Ishikawa (cell line): Measurements from ENCODE around the gene KIF26B.

Experiments
- EP300 ChIP-seq: IDR thresholded peaks from 2 replicates; pipeline ENCODE4 v1.6.1; 2012; ENCODE audit warnings: borderline replicate concordance
- RAD21 ChIP-seq: IDR thresholded peaks from 2 replicates; pipeline ENCODE4 v1.6.1; 2012; ENCODE audit warnings: low read depth
- ZBTB7A ChIP-seq: IDR thresholded peaks from 2 replicates; pipeline ENCODE4 v1.6.1; 2012; ENCODE audit warnings: low read depth
- TF ChIP-seq, protein P1 (sequence below): IDR thresholded peaks from 2 replicates; pipeline ENCODE4 v1.6.1; 2012
- TF ChIP-seq, protein P2 (sequence below): IDR thresholded peaks from 2 replicates; pipeline ENCODE4 v1.6.1; 2012; ENCODE audit warnings: low read depth, mild to moderate bottlenecking

DNA sequence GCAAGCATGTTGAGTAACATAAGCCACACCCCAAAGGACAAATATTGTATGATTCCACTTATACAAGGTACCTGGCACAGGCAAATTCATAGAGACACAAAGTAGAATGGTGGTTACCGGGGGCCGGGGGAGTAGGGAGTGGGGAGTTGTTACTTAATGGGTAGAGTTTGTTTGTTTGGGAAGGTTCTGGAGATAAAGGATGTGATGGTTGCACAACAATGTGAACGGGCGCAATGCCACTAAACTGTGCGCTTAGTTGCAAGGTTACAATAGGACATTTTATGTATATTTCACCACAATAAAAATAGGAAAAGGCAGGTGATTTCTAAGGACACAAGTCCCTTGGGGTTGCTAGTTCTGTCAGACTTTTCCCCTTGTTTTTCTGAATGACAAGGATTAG is 516.6 kb downstream of the KIF26B start:
- no peak for TF ChIP-seq ZBTB7A
- TF ChIP-seq RAD21: no peak
- TF ChIP-seq, protein P1, sequence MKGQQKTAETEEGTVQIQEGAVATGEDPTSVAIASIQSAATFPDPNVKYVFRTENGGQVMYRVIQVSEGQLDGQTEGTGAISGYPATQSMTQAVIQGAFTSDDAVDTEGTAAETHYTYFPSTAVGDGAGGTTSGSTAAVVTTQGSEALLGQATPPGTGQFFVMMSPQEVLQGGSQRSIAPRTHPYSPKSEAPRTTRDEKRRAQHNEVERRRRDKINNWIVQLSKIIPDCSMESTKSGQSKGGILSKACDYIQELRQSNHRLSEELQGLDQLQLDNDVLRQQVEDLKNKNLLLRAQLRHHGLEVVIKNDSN: no peak
- TF ChIP-seq, protein P2, sequence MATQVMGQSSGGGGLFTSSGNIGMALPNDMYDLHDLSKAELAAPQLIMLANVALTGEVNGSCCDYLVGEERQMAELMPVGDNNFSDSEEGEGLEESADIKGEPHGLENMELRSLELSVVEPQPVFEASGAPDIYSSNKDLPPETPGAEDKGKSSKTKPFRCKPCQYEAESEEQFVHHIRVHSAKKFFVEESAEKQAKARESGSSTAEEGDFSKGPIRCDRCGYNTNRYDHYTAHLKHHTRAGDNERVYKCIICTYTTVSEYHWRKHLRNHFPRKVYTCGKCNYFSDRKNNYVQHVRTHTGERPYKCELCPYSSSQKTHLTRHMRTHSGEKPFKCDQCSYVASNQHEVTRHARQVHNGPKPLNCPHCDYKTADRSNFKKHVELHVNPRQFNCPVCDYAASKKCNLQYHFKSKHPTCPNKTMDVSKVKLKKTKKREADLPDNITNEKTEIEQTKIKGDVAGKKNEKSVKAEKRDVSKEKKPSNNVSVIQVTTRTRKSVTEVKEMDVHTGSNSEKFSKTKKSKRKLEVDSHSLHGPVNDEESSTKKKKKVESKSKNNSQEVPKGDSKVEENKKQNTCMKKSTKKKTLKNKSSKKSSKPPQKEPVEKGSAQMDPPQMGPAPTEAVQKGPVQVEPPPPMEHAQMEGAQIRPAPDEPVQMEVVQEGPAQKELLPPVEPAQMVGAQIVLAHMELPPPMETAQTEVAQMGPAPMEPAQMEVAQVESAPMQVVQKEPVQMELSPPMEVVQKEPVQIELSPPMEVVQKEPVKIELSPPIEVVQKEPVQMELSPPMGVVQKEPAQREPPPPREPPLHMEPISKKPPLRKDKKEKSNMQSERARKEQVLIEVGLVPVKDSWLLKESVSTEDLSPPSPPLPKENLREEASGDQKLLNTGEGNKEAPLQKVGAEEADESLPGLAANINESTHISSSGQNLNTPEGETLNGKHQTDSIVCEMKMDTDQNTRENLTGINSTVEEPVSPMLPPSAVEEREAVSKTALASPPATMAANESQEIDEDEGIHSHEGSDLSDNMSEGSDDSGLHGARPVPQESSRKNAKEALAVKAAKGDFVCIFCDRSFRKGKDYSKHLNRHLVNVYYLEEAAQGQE: no peak
- TF ChIP-seq EP300: no peak
